Prostate gland (tissue), 2 donors: Measurements from ENCODE around the gene MYADML2.

ENCODE experiments used
- POLR2A ChIP-seq: fragments of 450-650 bp; IDR thresholded peaks from one replicate; pipeline ENCODE4 v1.6.1; 2016; ENCODE audit warnings: antibody characterized with exemption, mild to moderate bottlenecking
- TF ChIP-seq, protein P1 (sequence below), 4 experiments: fragments of 200-600 bp in 2 of 4; fragments of 450-650 bp in 2 of 4; sonication (generic) in 2 of 4; IDR thresholded peaks; 1 replicate in 3 of 4; 2 replicates in 1 of 4; pipeline ENCODE4 v1.5.1; 2016 to 2019; ENCODE audit warnings: antibody characterized with exemption in 4 of 4, mild to moderate bottlenecking in 2 of 4, moderate library complexity in 2 of 4

DNA sequence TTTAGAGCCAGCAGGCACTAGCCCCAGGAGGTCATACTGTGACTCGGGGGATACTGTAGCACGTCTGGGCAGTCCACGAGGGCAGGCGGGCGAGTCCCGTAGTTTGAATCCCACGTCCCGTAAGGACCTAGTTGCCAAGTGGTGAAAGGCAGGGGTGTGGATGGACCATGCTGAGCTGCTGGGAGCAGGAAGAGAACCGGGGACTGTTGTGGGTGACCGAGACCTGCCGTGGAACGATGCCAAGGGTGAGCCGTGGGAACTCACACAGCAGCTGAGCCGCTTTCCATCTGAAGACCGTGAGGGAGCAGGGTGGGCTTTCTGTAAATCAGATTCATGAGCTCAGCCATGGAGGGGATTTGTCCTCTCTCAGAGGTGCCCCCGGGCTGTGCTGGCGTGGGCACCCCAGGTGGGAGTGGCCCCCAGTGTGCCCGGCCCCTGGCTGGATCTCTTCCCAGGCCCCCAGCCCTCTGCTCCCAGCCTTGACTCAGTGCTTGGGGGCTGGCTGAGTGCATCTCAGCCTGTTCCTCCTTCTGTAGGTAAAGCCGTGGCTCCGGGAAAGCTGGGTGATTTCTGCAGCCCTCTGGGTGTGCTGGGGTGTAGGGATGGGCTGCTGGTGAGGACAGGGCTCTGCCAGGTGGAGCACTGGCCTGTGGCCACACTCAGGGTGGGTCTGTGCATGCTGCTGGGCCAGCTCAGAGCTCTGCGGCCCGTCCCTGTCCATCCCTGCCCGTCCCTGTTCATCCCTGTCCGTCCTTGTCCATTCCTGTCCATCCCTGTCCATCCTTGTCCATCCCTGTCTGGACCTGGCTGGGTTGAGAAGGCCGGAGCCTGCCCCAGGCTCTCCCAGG lies 44.0 kb upstream of the MYADML2 start:
- TF ChIP-seq, protein P1, sequence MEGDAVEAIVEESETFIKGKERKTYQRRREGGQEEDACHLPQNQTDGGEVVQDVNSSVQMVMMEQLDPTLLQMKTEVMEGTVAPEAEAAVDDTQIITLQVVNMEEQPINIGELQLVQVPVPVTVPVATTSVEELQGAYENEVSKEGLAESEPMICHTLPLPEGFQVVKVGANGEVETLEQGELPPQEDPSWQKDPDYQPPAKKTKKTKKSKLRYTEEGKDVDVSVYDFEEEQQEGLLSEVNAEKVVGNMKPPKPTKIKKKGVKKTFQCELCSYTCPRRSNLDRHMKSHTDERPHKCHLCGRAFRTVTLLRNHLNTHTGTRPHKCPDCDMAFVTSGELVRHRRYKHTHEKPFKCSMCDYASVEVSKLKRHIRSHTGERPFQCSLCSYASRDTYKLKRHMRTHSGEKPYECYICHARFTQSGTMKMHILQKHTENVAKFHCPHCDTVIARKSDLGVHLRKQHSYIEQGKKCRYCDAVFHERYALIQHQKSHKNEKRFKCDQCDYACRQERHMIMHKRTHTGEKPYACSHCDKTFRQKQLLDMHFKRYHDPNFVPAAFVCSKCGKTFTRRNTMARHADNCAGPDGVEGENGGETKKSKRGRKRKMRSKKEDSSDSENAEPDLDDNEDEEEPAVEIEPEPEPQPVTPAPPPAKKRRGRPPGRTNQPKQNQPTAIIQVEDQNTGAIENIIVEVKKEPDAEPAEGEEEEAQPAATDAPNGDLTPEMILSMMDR (IDR thresholded peaks at IDR 0.05): no peak
- TF ChIP-seq POLR2A: no peak
